ENCODE data around the gene RAB5IF. TPM values are rescaled to one million over a fixed set of nuclear protein-coding genes. Genes with fewer than 3 reads are reported as not detected.

Gene RAB5IF
- total and polyA plus RNA-seq, 2 of the 13 experiments (the other 11 are each of a cell fraction or from before 2014, with no cell fraction given), result 261 to 305 TPM

- TF ChIP-seq HMGXB4 (CRISPR knock-in tag; IDR thresholded peaks at IDR 0.05; ENCODE audit: borderline replicate concordance in 1 of 2, low read depth in 1 of 2) (peak; percentile 56 to 58; a peak in 1 of 4 replicates), PRPF4 (IDR thresholded peaks at IDR 0.05; ENCODE audit: low read depth, low read length, poor library complexity, severe bottlenecking) (peak; percentile 54), POLR2AphosphoS2 (IDR thresholded peaks at IDR 0.05; ENCODE audit: low read depth, low read length) (no peak), ZC3H13 (CRISPR knock-in tag; IDR thresholded peaks at IDR 0.05) (peak; percentile 64; the same call in 1 of the 2 replicates), SAP130 (CRISPR knock-in tag; IDR thresholded peaks at IDR 0.05; ENCODE audit: low read depth) (peak; percentile 38; the same call in 1 of the 2 replicates), YY1 (IDR thresholded peaks at IDR 0.05; ENCODE audit: insufficient read depth, insufficient replicate concordance, low read depth, low read length) (peak; percentile 51), ARID4A (CRISPR knock-in tag; IDR thresholded peaks at IDR 0.05; ENCODE audit: borderline replicate concordance) (peak; percentile 37; the same call in 1 of the 2 replicates), CBFB (CRISPR knock-in tag; IDR thresholded peaks at IDR 0.05) (0 out of 2 replicates have a peak, but pooled peaks have one; percentile 26), SNAPC2 (CRISPR knock-in tag; IDR thresholded peaks at IDR 0.05) (no peak), GATAD1 (CRISPR knock-in tag; IDR thresholded peaks at IDR 0.05) (peak; percentile 47; the same call in 1 of the 2 replicates), KMT2B (CRISPR knock-in tag; IDR thresholded peaks at IDR 0.05) (peak; percentile 24; the same call in 1 of the 2 replicates), ZBTB33 (CRISPR knock-in tag; IDR thresholded peaks at IDR 0.05) (peak; percentile 91), ZNF574 (CRISPR knock-in tag; IDR thresholded peaks at IDR 0.05) (peak; percentile 85), ZNF501 (CRISPR knock-in tag; IDR thresholded peaks at IDR 0.05) (0 out of 2 replicates have a peak, but pooled peaks have one; percentile 28), JUND (CRISPR knock-in tag; IDR thresholded peaks at IDR 0.05) (no peak), ZNF205 (CRISPR knock-in tag; IDR thresholded peaks at IDR 0.05) (0 out of 2 replicates have a peak, but pooled peaks have one; percentile 28)
These were observed 13.5 kb upstream of the RAB5IF start (continued) for GRCh38 chr20:36591854-36592641.

Measured in HepG2 (cell line).